ENCODE results near the gene SF3B4.
"Not testable (repeated sequence)": the region's sequence is repeated elsewhere in the genome, so short reads cannot be mapped to it uniquely, and the experiment has no call there.

Gene SF3B4

GRCh38 chr1:149931212-149931790 is 3.7 kb upstream of the SF3B4 start:
- DNase-seq: no peak

GRCh38 chr1:149929856-149930255 is 2.3 kb upstream of the SF3B4 start:
- DNase-seq: no peak

GRCh38 chr1:149928401-149928724 is 760 bp upstream of the SF3B4 start:
- no peak for DNase-seq

- no peak for DNase-seq
These were observed 494 bp downstream of the SF3B4 start for GRCh38 chr1:149927056-149927562.

- DNase-seq: no peak
These were observed 1.3 kb downstream of the SF3B4 start for GRCh38 chr1:149926296-149926695.

- no peak for DNase-seq
These were observed 1.9 kb downstream of the SF3B4 start for GRCh38 chr1:149925751-149926150.

- no peak for DNase-seq
These were observed 2.3 kb downstream of the SF3B4 start for GRCh38 chr1:149925345-149925744.

GRCh38 chr1:149923626-149924025 is 4.0 kb downstream of the SF3B4 start:
- no peak for DNase-seq

GRCh38 chr1:149917571-149918144 is 9.9 kb downstream of the SF3B4 start, which contains the start of gene SV2A:
SV2A (minus strand) TSS chr1:149917844; CDS start chr1:149913840, 4,004 bp downstream.
- DNase-seq: peak; percentile 17 to 58

GRCh38 chr1:149916898-149917252 is 10.7 kb downstream of the SF3B4 start:
- no peak for DNase-seq

GRCh38 chr1:149916193-149916897 is 11.3 kb downstream of the SF3B4 start:
- no peak for DNase-seq

GRCh38 chr1:149915429-149916192 is 12.0 kb downstream of the SF3B4 start:
- no peak for DNase-seq

GRCh38 chr1:149914545-149914944 is 13.1 kb downstream of the SF3B4 start:
- no peak for DNase-seq

- no peak for DNase-seq
These were observed 21.0 kb downstream of the SF3B4 start for GRCh38 chr1:149906570-149907075.

- DNase-seq: no peak
These were observed 23.6 kb downstream of the SF3B4 start for GRCh38 chr1:149903836-149904491.

- DNase-seq: peak; percentile 82 to 83
These were observed 27.9 kb downstream of the SF3B4 start, which contains the start of gene BOLA1 for GRCh38 chr1:149899460-149900284. BOLA1 (plus strand) TSS chr1:149899568; CDS start chr1:149900060, 492 bp downstream.

- DNase-seq: no peak
These were observed 31.0 kb downstream of the SF3B4 start for GRCh38 chr1:149896575-149896974.

GRCh38 chr1:149888999-149889289 is 38.7 kb downstream of the SF3B4 start:
- no peak for DNase-seq

GRCh38 chr1:149888247-149888998 is 39.2 kb downstream of the SF3B4 start:
- DNase-seq: peak; percentile 89 to 90

GRCh38 chr1:149887456-149888246 is 40.0 kb downstream of the SF3B4 start:
- peak; percentile 95 to 98 for DNase-seq

GRCh38 chr1:149887196-149887455 is 40.5 kb downstream of the SF3B4 start:
- DNase-seq: not testable (repeated sequence)

All from CD4-positive, alpha-beta T cell treated with Interleukin-4 for 1 hour (primary cell).